GM19351 (cell line): ENCODE results near the gene DAB1.

Experiments used
- ATAC-seq: cut with Tn5 transposase; IDR thresholded peaks from one replicate; pipeline ENCODE4 v1.9.1; 2021; ENCODE audit warnings: mild to moderate bottlenecking, moderate library complexity; ENCODE audit not compliant: unreplicated experiment

Gene DAB1

DNA sequence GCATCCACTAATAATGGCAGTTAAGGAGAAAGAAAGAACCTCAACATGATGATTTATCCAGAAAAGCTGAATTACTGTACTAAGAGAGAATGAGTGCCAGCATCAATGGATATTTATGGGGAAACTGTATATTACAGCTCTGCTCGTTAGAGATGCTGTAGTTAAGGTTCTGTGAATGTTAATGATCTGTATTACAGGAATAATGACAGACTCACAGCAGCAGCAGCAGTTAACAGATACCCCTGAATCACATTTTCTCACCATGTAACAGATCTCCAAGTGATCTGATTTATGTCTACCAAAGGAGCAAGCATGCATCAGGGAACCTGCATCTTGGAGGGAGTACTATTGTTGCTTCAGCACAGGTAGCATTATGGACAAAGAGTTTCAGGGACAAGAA, 377.4 kb downstream of the DAB1 start:
- ATAC-seq, result no peak

DNA sequence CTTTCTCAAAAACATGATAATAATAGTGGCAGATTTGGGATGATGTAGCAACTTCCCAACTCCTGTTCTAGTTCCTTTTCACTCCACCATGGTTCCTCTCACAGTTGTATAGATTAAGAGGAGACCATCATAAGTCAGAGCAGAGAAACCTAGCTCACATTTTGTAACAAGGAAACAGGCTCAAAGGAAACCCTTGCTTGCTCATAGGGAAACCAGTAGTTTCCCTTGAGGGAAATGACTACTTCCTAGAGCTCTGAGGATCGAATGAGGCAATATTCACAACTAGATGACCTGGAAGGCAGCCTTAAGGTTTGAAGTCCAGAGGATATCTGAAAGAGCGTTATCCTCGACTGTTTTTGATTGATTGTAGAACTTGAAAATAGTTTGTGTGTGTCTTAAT, 382.0 kb downstream of the DAB1 start:
- ATAC-seq, result no peak

DNA sequence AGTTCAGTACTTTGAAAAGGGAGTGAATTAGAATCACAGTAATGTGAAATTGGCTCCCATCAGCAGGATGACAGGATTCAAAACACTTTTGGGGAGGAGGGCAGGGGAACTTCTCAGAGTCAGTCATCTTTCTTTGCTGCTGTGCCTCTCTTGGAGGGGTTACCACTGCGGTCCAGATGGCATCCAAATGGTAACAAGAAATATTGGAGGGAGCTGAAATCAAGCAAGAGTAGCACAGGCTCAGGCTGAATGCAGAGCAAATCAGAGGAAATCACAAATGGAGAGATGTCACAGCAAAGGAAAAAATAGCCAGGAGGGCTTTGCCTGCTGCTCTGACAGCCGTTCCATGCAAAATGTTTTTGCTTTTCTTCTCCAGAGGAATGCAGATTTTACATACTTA, 383.0 kb downstream of the DAB1 start:
- ATAC-seq, result no peak

DNA sequence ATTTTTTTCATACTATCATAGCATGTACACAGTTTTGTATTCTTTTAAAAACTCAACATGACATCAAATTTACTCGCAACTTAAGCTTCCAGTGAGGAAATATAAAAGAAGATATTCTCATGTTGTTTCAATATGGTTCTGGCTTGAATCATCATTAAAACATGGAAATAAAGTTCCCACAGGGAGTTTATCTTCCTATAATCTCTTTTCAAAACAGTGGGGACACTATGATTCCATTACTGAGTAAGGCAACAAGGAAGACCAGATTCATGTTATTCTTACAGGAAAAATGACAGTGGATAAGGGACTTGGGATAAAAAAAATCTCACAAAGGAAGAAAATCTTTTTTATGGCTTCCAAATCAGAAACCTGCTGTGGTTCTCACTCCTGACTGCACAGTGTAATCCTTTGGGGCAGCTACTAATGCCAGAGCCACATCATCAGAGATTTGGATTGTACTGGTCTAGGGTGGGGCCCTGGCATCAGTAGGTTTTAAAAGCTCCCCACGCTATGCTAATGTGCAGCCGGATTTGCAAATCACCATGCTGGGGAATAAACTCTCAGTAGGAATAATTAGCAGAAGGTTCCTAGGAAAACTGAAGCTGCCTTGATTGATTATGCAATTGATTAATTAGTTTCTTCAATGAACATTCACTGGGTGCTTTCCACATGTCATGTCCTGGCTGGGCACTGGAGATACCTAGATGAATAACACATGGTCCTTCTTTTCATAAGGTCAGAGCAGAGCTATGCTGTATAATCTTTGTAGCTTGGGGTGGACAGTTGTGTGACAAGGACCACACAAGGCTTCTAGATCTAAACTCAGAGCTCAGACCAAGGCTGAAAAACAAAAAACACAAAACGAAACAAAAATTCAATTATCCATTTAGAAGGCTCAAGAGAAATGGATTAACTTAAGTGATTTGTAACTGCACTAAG, 386.9 kb downstream of the DAB1 start:
- ATAC-seq, result no peak

DNA sequence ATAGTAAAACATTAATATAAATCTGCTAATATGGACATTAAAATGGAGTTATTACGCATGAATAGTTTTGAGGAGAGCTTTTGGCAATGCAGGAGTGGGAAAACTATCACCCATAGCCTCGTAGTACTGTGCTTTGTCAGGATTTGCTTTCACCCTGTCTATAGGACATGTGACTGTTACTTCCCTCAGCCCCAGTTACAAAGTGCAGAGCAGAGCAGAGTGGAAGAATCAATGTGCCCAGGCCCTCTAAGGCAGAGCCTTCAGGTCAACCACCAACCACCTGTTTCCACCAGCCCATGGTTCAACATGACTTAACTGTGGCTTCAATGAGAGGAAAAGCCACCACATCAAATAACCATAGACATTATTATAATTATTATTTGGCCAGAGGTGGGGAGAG, 389.1 kb downstream of the DAB1 start:
- ATAC-seq, result no peak

DNA sequence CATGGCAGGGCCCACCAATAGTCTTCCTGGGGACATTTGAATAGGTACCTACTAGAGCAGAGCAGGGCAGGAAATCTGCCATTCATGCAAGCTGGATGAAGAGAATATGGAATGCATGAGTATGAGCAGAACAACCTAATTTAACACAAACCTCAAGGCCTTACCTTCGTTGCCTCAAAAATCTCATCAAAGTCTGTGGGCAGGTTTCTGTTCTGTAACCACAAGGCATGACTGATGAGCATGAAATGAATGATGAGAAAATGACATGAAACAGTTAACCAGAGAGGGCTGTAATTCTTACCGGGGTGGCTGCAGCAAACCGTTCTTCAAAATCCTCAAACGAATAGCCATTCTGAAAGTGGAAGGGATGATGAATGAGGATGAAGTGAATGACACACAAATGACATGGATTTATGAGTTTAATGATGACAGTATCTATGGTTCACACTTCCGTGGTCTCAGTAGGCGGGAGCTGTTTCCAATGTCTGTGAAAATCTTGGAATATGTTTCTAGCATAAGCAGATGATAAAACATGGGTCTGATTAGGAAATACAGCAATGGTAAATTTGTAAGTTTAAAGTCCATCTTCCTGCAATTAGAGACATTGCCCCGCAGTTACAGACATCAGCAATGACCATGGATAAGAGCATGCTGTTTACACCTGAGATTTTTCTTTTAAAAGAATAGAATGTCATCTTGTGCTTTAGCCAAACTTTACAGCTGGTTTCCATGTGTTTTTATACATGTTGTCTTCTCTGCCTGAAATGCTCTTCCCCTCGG, 390.4 kb downstream of the DAB1 start:
- ATAC-seq, result peak; percentile 84

DNA sequence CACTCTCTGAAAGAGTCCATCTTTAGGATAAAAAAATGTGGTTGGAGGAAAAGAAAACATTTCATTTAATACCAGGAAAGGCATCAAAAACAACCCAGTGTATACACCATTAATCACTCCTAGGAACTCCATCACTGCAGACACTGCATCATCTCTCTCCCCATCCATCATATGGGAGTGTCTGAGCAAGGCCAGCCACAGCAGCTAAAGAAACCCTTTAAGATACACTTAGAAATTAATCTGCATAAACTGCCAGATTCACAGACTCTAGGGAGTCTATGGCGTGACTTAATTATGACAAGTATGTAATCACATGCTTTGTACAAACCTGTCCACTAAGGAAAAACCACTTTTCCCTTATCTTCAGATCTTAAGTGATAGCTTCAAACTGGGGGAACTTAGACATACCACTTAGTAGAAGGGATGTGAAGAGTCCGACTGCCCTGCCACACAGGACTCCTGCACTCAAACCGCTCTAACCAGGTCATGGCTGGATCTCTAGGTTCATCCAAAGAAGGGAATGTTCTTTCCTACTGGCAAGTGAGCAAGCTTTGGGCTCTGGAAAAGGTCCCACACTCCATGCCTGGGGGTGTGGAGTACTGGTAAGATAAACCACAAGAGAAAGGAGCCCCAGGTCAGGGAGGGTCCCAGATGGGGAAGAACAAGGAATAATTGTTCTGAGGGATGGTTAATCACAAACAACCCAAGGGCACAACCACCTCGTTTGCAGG, 397.1 kb downstream of the DAB1 start:
- no peak for ATAC-seq

DNA sequence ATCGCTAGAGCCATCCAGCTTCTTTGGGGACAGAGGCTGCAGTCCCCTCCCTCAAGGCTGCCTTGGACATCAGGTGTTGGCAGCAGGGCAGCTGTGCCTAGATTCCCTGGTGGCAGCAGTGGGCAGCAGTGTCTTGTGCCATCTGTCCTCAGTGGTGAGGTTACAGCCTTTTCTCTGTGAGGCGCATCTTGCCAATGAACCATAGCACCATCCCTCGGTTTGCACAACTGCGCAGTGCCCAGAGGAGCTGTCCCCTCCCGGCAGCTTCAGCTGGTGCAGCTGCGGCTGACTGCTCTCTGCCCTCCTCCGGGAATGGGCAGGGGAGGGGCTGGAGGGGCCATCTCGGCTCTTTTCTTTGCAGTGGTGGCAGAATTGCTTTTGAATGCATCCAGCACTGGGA, 399.0 kb downstream of the DAB1 start:
- ATAC-seq, result no peak

DNA sequence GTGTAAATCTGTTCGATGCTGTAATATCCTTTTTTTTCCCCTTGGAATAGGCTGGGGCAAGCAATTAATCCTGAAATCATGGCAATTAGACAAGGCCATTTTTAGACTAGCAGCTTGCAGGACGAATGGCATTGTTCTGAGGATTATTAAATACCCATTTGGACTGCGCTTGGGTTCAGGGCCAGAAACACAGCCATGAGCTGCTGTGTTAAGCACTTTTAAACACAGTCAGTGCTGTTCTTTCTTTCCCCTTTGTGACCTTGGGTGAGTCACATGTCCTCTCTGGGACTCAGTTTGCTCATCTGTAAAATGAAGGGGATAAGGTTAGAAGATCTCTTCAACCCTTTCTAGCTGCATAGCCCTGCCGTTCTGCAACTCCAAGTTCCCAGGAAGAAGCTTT, 399.4 kb downstream of the DAB1 start:
- ATAC-seq, result no peak

DNA sequence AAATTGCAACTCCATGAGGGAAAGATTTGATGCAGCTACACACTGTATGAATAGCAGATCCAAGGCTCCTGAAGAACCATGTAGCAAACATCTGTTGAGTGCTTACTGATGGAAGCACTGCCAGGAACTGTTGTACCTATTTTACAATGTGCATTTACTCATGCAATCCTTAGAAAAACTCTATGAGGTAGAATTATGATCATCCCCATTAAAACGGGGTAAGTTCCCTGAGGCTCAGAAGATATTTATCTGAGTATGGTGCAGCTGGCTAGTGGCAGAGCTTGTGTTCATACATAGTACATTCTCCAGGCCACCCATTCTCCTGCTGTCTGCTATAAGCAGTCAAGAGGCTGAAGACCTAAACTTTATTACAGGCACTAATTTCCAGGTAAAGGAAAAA, 403.6 kb downstream of the DAB1 start:
- ATAC-seq, result no peak

DNA sequence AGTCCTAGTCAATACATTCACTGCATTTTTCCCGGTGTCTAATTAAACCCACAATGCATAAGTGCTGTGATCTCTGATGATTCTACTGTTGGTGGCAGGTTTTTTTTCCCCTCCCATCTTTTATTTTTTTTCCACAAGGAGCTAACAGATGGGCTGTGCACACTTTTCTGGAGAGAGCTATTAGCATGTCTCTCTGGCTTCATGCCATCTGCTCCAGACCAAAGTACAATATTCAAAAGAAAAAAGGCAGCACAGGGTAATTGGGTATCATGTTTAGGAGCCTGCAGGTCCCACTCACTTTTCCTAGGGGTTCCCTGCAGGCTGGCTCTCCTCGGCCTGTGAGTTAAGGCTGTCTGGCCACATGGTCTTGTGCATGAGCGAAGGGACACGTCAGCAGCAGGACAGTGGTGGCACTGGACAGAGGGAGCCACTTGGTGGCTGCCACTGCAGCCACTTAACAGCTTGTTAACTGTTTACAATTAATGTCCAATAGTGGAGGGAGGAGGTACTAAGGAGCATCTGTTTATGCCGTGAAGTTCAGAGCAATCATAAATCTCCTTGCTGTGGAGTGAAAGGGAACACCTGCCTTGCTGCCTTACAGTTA, 404.5 kb downstream of the DAB1 start:
- ATAC-seq, result no peak

DNA sequence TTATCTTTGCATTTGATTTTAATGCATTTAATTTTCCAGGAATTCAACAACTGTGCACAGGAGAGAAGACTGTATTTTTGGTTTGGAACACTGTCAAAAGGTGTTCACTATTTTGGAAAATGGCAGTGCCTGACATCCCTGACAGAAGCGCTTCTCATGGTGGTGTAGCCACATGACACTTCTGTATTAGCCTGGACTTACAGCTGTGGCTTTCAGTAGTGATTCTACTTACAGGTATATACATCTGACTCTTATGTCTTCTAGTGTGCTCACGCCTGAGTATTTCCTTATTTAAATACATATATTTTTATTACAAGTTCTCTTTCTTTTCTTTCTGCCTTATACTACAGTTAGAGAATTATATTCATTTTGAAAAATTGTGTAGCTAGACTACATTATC, 405.7 kb downstream of the DAB1 start:
- ATAC-seq, result no peak

DNA sequence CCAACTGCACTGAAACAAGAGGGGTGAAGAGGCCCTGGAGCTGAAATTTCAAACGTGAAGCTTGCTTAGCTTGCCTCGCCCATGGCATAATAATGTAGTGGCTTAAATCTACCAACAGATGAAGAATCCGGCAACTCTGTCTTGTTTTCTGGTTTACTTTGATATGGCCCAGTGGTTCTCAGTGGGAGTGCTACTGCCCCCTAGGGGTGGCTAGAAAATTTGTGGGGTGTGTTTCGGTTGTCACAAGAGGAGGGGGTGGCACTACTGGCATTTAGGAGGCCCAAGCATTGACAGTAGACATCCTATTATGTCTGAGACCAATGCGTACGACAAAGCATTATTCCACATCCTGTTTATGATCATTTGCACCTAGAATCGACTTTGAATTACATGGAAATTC, 406.1 kb downstream of the DAB1 start:
- no peak for ATAC-seq

DNA sequence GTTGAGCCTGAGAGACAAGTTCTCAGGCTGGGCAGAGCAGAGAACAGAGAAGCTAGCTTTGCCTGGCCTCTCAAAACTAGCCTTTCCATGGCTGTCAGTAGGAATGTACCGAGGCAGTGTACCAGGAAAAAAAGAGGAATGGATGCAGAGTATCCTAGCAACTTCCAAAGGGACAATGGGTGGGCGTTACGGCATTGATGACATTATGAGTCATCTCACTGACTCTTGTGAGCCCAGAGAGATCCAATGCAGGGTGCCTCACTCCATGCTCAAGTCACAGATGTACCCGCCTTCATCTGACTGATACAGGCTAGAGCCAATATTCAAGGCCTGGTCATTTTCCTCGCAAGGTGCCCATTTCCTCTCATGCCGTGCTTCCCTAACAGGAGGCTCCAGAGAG, 406.7 kb downstream of the DAB1 start:
- no peak for ATAC-seq

DNA sequence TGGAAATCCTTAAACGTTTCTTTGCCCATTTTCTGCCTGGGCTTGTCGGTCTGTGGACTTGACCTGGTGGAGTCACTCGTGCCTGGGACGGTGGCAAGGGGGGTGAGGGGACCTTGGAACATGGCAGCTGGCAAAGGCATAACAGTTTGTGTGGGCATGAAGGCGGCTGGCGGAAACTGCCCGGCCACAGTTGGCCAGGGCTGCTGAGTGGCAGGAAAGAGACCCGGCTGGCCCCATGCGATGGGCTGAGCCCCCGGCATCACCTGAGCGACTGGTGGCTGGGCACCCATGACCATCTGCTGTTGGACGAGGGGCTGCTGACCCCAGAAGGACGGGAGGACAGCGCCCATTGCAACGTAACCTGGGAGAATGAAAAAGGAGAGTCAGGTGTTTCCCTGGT, 408.8 kb downstream of the DAB1 start:
- ATAC-seq, result no peak

DNA sequence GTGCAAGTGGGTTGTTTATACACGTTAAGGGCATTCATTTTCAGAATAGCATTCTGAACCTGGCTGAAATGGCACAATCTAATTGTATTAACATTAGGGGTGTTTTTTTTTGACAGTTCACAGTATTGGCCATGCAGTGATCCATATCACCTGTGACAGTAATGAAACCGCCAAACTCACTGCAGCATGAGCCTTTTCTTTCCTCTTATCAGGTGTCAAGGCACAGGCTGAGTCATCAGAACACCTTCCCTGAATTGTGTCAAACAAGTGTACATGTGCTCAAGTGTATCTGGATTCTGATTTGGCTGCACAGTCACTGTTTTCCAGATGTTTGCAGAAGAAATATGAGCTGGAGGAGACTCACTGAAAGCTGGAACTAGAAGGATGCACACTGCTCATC, 410.3 kb downstream of the DAB1 start:
- no peak for ATAC-seq

DNA sequence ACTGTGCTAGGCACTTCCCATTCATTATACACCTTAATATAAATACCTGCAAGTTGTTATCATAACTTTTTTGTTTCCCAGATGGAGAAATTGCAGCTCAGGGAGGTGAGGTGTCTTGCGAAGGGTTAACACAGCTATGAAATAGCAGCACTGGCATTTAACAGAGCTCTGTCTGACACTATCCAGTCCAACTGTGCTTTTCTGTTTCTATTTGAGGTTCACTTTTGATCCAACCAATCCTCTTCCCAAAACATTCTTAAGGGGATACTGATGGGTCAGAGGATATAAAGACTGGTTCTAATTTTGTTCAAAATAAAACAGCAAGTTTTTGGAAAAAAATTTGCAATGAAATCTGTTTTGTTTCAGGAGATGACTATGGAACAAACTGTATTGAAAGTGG, 411.5 kb downstream of the DAB1 start:
- no peak for ATAC-seq

DNA sequence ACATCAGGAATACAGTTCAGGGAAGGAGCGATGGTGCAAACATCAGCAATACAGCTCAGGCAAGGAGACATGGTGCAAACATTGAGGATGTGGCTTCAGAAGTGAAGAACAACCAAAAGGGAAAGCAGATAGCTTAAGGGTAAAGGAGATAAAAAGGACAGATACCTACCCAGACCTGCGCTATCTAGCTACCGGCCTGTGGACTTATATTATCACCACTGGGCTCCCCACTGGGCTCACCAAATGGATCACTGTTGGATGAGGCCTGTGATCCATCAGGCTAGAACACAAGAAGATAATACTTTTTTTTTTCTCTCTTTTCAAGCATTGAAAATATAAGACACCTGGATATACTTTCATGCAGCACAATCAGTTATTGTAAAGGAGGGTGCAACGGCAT, 413.3 kb downstream of the DAB1 start:
- no peak for ATAC-seq

DNA sequence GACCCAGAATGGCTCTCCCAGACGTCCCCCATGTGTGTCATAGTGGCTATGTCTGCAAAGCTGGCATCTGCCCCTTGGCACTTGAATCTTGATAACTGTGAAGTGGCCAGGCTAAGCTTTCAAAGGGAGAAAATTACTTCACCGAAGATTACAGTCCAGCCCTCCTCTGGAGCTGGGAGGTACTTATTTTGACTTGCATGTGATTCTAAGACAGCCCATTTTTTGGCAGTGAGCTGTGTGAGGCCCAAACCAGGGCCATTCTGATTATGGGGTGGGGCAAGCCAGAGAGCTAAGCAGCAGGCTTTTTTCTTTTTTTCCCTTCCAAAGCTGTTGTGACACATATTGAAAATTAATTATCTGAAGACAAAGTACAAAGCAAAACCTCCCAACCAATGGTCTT, 415.9 kb downstream of the DAB1 start:
- ATAC-seq, result no peak

DNA sequence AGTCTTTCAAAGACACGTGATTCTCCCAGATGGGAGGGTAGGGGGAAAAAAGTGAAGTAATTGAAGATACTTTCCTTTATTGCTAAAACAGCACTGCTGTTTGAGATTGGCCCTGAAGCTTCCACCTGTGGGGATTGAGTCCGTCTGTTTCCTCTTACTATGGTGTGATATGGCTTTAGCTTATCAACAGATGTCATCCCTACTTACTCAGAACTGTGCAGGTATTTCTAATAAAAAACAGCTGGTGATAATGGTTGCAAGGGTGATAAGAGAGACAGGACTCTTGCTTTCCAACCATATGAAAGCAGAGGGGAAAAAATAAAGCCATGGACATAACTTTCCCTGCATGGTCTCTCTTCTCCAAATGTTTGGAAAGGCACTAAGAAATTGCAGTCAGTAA, 416.4 kb downstream of the DAB1 start:
- no peak for ATAC-seq
